Fibroblast of lung (primary cell): Measurements from ENCODE around the gene PPFIA4.

Source experiments
- CTCF ChIP-seq, 2 donors: IDR thresholded peaks in 1 of 2; conservative IDR thresholded peaks in 1 of 2; 1 replicate in 1 of 2; 2 replicates in 1 of 2; pipeline ENCODE4 v1.5.1; 2011 to 2012; ENCODE audit warnings: low read length in 2 of 2, control low read depth in 1 of 2, inconsistent platforms in 1 of 2, low read depth in 1 of 2, mild to moderate bottlenecking in 1 of 2
- EZH2 ChIP-seq: IDR thresholded peaks from 2 replicates; pipeline ENCODE4 v1.5.1; 2012; ENCODE audit warnings: low read length, control low read depth, mild to moderate bottlenecking; ENCODE audit errors: missing control alignments

GRCh38 chr1:203028784-203029553, 2.7 kb downstream of the PPFIA4 start:
- TF ChIP-seq CTCF (conservative IDR thresholded peaks at IDR 0.05 in 1 of 2, IDR thresholded peaks at IDR 0.05 in 1 of 2; ENCODE audit: low read depth in 1 of 2, low read length in 2 of 2) (no peak), EZH2 (no peak)
